Measurements from ENCODE around the gene SH3RF2.
"Not testable (repeated sequence)": the region's sequence is repeated elsewhere in the genome, so short reads cannot be mapped to it uniquely, and the experiment has no call there.

Gene SH3RF2

DNA sequence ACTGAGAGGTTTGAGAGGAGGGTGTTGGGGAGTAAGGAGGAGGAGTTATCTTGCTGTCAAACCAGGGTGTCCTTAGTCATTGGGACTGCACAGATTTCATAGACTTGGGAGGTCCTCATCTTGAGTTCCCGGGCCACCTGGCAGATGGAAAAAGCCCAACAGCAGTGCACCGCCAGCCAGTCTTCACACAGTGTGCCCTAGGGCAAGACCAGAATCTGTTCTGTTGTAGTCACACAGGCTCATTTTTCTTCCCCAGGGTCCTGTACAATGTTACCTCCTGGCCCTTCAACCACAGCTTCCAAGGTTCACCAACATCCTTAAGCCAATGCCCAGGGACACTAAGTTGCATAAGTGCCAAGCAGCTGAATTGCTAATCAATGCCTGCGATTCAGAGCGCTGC, 148.0 kb downstream of the SH3RF2 start:
- no peak for DNase-seq (ENCODE audit: low spot score)

- DNase-seq (ENCODE audit: low spot score) = no peak
These were observed 151.7 kb downstream of the SH3RF2 start for GRCh38 chr5:146088098-146088497.

DNA sequence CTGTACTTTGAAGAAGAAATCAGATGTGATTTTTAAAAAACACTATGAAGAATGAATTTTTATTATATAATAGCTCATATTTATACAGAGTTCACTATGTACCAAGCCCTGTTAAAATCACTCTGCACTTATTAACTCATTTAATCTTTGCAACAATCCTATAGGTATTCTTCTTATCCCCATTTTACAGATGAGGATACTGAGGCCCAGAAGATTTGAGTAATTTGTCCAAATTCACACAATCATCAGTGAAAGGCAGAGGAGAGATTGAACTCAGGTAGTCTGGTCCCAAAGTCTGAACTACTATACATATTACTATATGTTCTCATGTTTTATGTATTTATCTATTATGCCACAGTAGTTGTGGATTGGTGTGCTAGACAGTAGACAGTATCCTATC, 152.9 kb downstream of the SH3RF2 start:
- DNase-seq (ENCODE audit: low spot score) = no peak

DNA sequence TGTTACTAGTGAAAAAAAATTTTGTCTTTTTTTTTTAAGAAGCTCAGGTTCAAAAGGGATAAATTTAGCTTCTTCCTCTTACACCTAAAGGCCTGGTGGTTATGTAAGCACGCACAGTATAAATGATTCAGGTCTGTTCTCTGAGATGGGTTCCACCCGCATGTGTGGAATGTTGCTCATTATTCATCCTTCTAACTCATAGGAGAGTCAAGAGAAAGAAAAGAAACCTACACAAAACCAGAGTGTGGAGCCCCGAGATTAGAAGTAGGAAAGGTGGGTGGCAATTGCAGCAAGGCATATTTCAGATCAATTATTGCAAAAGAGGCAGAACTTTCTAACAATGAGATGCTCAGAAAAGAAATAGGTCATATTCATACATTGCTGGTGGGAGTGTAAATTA, 155.5 kb downstream of the SH3RF2 start:
- DNase-seq (ENCODE audit: low spot score) = no peak

DNA sequence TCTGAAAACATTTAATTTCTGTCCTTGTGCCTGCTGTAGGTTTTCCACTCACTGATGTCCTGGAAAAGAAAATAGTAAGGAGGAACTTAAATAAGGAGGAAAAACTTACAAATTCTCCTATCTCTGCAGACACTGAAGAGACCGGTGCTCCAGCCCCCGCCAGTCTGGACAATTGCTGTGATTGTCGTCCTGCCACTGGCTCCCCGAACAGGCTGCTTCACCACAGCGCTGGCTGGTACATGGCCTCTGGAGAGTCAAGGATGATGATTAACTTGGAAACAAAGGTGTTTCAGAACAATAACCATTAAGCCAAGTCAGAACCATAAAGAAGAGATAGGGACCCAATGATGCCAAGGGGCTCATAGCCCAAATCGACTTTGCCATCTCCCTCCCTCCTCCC, 161.7 kb downstream of the SH3RF2 start:
- no peak for DNase-seq (ENCODE audit: low spot score)

- DNase-seq (ENCODE audit: low spot score) = no peak
These were observed 165.3 kb downstream of the SH3RF2 start for GRCh38 chr5:146101646-146102045.

GRCh38 chr5:146103594-146103993, 167.2 kb downstream of the SH3RF2 start:
- DNase-seq (ENCODE audit: low spot score) = no peak

DNA sequence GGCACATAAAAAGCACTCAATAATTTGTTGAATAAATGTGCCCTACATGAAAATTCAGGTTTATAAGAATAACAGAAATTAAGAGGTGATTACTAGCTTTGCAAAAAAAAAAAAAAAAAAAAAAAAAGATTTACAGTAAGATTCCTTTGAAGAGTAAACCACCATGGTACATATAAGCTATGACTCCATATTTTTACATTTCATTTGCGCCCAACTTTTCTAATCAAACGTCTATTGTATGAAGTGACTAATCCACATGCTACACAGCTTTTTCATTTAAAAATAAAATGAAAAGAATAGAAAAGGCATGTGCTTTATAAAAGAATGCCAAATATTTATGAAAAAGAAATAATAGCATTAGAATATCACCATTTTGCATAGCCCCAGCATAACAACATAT, 169.1 kb downstream of the SH3RF2 start, which contains the start of gene PLAC8L1:
PLAC8L1 (minus strand) TSS at position 101 of the 400 bp plus-strand sequence. CDS start 1,266 bp downstream, outside the sequence.
- DNase-seq (ENCODE audit: low spot score) = no peak

- no peak for DNase-seq (ENCODE audit: low spot score)
These were observed 171.5 kb downstream of the SH3RF2 start for GRCh38 chr5:146107901-146108300.

DNA sequence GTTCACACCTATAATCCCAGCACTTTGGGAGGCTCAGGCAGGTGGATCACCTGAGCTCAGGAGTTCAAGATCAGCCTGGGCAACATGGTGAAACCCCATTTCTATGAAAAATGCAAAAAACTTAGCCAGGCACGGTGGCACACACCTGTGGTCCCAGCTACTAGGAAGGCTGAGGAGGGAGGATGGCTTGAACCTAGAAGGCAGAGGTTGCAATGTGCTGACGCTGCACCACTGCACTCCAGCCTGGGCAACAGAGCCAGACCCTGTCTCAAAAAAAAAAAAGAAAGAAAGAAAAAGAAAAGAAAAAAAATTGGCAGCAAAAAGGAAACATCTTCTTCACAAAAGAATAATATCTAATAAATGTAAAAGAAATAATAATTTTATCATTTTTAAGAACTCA, 172.5 kb downstream of the SH3RF2 start:
- DNase-seq (ENCODE audit: low spot score) = not testable (repeated sequence)

DNA sequence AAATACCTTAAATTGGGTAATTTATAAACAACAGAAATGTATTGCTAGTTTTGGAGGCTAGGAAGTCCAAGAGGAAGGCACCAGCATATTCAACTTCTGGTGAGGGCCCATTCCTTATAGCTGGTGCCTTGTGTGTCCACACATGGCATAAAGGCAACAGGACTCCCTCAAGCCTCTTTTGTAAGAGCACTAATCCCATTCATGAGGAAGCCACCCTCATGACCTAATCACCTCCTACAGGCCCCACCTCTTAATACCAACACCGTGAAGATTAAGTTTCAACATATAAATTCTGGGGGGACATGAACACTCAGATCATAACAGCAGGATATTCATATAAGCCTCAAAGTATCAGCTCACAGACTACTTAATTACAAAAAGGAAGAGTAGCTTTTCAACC, 173.0 kb downstream of the SH3RF2 start:
- DNase-seq (ENCODE audit: low spot score) = no peak

DNA sequence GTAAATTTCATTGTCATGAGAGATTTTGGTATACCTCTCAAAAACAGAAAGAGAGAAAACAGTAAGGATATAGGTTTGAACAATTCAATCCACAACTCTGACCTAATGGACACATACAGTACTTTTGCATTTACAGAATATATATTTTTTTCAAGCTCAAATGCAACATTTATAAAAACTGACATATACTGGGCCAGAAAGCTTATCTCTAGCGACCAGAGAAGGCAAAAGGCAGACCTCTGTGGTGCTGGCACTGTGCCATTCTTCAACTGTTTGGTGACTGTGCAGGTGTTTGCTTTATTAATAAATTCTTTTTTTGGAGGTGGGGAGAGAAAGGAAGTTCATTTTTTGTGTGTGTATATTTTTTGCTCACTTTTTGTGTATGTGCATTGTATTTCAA, 175.0 kb downstream of the SH3RF2 start:
- DNase-seq (ENCODE audit: low spot score) = no peak

GRCh38 chr5:146112476-146112875, 176.1 kb downstream of the SH3RF2 start:
- no peak for DNase-seq (ENCODE audit: low spot score)
